Naive thymus-derived CD8-positive, alpha-beta T cell (primary cell): ENCODE data around the gene ARHGAP35. TPM values are rescaled to one million over a fixed set of nuclear protein-coding genes. Genes with fewer than 3 reads are reported as not detected.
A peak's percentile ranks its signal among the peaks of the same experiment; 100 is the strongest.
"Not testable (repeated sequence)": the region's sequence is repeated elsewhere in the genome, so short reads cannot be mapped to it uniquely, and the experiment has no call there.

ENCODE experiments used
- ATAC-seq, 2 donors: fragments of 150-1000 bp; cut with Tn5 transposase in 1 of 2; sonication (Bioruptor Pico), chemical (Tn5 transposase) in 1 of 2; 1 replicate in 1 of 2; 2 replicates in 1 of 2; pipeline ENCODE4 v1.10.0; 2021; ENCODE audit warnings: mild to moderate bottlenecking in 2 of 2, moderate library complexity in 2 of 2
- POLR2A ChIA-PET: fragments of 350-600 bp; sonication (Branson Sonifier 250); formaldehyde crosslinking; loops from one replicate; lab custom pipeline; 2021; ENCODE audit warnings: antibody characterized with exemption; lab: Charles Lee
- DNase-seq, 10 donors: peaks; one replicate each; pipeline versions ENCODE4 v3.0.0 to v3.0.0-alpha.2; 2020 to 2022
- H3K27ac Mint-ChIP-seq, 10 donors: one replicate each; pipeline ENCODE4 v1.8.0; 2020 to 2022; ENCODE audit warnings: mild to moderate bottlenecking in 10 of 10, mixed read lengths in 10 of 10, moderate library complexity in 4 of 10, inconsistent platforms in 1 of 10
- H3K27me3 Mint-ChIP-seq, 5 donors: one replicate each; pipeline ENCODE4 v1.8.0; 2021 to 2022; ENCODE audit warnings: mixed read lengths in 5 of 5
- H3K36me3 Mint-ChIP-seq, 3 donors: one replicate each; pipeline ENCODE4 v1.8.0; 2020 to 2022; ENCODE audit warnings: mixed read lengths in 3 of 3, mild to moderate bottlenecking in 2 of 3, inconsistent platforms in 1 of 3
- H3K4me1 Mint-ChIP-seq, 4 donors: one replicate each; pipeline ENCODE4 v1.8.0; 2021 to 2022; ENCODE audit warnings: mixed read lengths in 4 of 4
- H3K4me3 Mint-ChIP-seq, 10 donors: one replicate each; pipeline ENCODE4 v1.8.0; 2020 to 2022; ENCODE audit warnings: mild to moderate bottlenecking in 10 of 10, mixed read lengths in 10 of 10, moderate library complexity in 6 of 10, inconsistent platforms in 1 of 10
- H3K9me3 Mint-ChIP-seq, 9 donors: one replicate each; pipeline ENCODE4 v1.8.0; 2020 to 2022; ENCODE audit warnings: mixed read lengths in 9 of 9, mild to moderate bottlenecking in 3 of 9, inconsistent platforms in 1 of 9, moderate library complexity in 1 of 9
- polyA plus RNA-seq, 3 donors: library from polyadenylated mRNA; unstranded; fragments of 300-500 nt; fragmentation: Illumina TruSeq; gene quantifications; one replicate each; pipeline ENCODE4 v1.2.3, GENCODE V29; 2021
- total RNA-seq, 8 experiments: library from RNA in 2 of 8; stranded (reverse) in 2 of 8; gene quantifications; one replicate each; pipeline ENCODE4 v1.2.3 and lab custom pipeline; 2021 to 2026

ARHGAP35 gene
- total RNA-seq (10 to 100 TPM; 27.3 TPM), polyA plus RNA-seq (1 to 10 TPM; 2.0 to 3.3 (median 2.1) TPM), total RNA-seq (lab: John Stamatoyannopoulos, UW) (36.9 to 75.6 (median 58.7) reads per million in 6 experiments)

- peak; percentile 19 to 49 for ATAC-seq
- peak in 4 of 10 donors; percentile 8 to 84 (median 78) for DNase-seq
- Mint-ChIP-seq H3K27me3 (no peaks in the 10 kb centered on the region), H3K4me1 (peaks cover 10 to 24% (median 14%) of the 10 kb centered on the region in 4 donors), H3K36me3 (peaks cover 0 to 3% (median 0%) of the 10 kb centered on the region in 3 donors), H3K4me3 (peak within 1 kb of the TSS in 9 of 10 donors; percentile 92 to 98 (median 95)), H3K9me3 (peaks cover 0 to 1% (median 0%) of the 10 kb centered on the region in 9 donors), H3K27ac (peak within 1 kb of the TSS; percentile 23 to 99 (median 94))
- POLR2A ChIA-PET: interaction anchor here (0.6 to 1.8 kb wide), 7 partner anchors 7 to 1758 kb away, joined by 3 to 10 read pairs (median 3); partner anchors contain the start of genes AP2S1 and ZC3H4
Measured at GRCh38 chr19:46860846-46861690, at the start of gene ARHGAP35. TSS of gene ARHGAP35 (plus strand) at chr19:46860997. CDS start at chr19:46918676, 57,679 bp downstream.

GRCh38 chr19:46812977-46813838, 47.6 kb upstream of the ARHGAP35 start:
- no peak for DNase-seq
- H3K4me3 Mint-ChIP-seq: no peak overlapping the region
- peaks cover 0 to 2% (median 0%) of the 10 kb centered on the region in 4 donors for H3K4me1 Mint-ChIP-seq
- no peak for ATAC-seq
- H3K27ac Mint-ChIP-seq: peak overlapping the region in 1 of 10 donors; percentile 33
- no peaks in the 10 kb centered on the region for H3K9me3 Mint-ChIP-seq
- no peaks in the 10 kb centered on the region for H3K36me3 Mint-ChIP-seq
- POLR2A ChIA-PET: interaction anchor here (1.0 kb wide), 1 partner anchor 47 kb away, joined by 3 read pairs; no protein-coding TSS in a partner anchor
- no peaks in the 10 kb centered on the region for H3K27me3 Mint-ChIP-seq

GRCh38 chr19:46813839-46814358, 46.9 kb upstream of the ARHGAP35 start:
- Mint-ChIP-seq H3K4me3 (no peak overlapping the region), H3K4me1 (peaks cover 0 to 4% (median 0%) of the 10 kb centered on the region in 4 donors), H3K36me3 (no peaks in the 10 kb centered on the region), H3K27me3 (no peaks in the 10 kb centered on the region), H3K9me3 (no peaks in the 10 kb centered on the region), H3K27ac (peak overlapping the region in 1 of 10 donors; percentile 33)
- no peak for DNase-seq
- ATAC-seq: no peak
- POLR2A ChIA-PET: interaction anchor here (1.0 kb wide), 1 partner anchor 48 kb away, joined by 3 read pairs; no protein-coding TSS in a partner anchor

GRCh38 chr19:46815833-46816627, 44.8 kb upstream of the ARHGAP35 start:
- no peaks in the 10 kb centered on the region for H3K36me3 Mint-ChIP-seq
- H3K27me3 Mint-ChIP-seq: no peaks in the 10 kb centered on the region
- ATAC-seq (no peak), DNase-seq (peak in 1 of 10 donors; percentile 27)
- H3K4me3 Mint-ChIP-seq: no peak overlapping the region
- H3K27ac Mint-ChIP-seq: peak overlapping the region in 1 of 10 donors; percentile 33
- H3K4me1 Mint-ChIP-seq: peaks cover 9 to 24% (median 16%) of the 10 kb centered on the region in 4 donors
- no peaks in the 10 kb centered on the region for H3K9me3 Mint-ChIP-seq
- POLR2A ChIA-PET: interaction anchor here (0.7 to 0.9 kb wide), 2 partner anchors 24 to 565 kb away, joined by 3 to 5 read pairs; no protein-coding TSS in a partner anchor

GRCh38 chr19:46818812-46819211, 42.0 kb upstream of the ARHGAP35 start:
- H3K4me3 Mint-ChIP-seq: peak overlapping the region in 1 of 10 donors; percentile 14
- POLR2A ChIA-PET: no interaction called here
- DNase-seq (peak in 1 of 10 donors; percentile 14), ATAC-seq (no peak)
- no peaks in the 10 kb centered on the region for H3K9me3 Mint-ChIP-seq
- peak overlapping the region in 4 of 10 donors; percentile 44 to 96 (median 57) for H3K27ac Mint-ChIP-seq
- H3K27me3 Mint-ChIP-seq: no peaks in the 10 kb centered on the region
- no peaks in the 10 kb centered on the region for H3K36me3 Mint-ChIP-seq
- H3K4me1 Mint-ChIP-seq: peaks cover 15 to 37% (median 29%) of the 10 kb centered on the region in 4 donors

- H3K27me3 Mint-ChIP-seq: no peaks in the 10 kb centered on the region
- DNase-seq: peak; percentile 38 to 74 (median 54)
- POLR2A ChIA-PET: interaction anchor here (0.6 to 3.4 kb wide), 9 partner anchors 16 to 255 kb away, joined by 3 to 18 read pairs (median 4); partner anchors contain the start of genes AP2S1, CALM3 and SLC1A5
- no peaks in the 10 kb centered on the region for H3K9me3 Mint-ChIP-seq
- peak overlapping the region; percentile 87 to 97 (median 94) for H3K27ac Mint-ChIP-seq
- peaks cover 17 to 51% (median 30%) of the 10 kb centered on the region in 4 donors for H3K4me1 Mint-ChIP-seq
- H3K36me3 Mint-ChIP-seq: no peaks in the 10 kb centered on the region
- ATAC-seq: peak; percentile 88 to 91
- H3K4me3 Mint-ChIP-seq: peak overlapping the region; percentile 26 to 71 (median 61)
Measured at GRCh38 chr19:46821512-46822409, 39.0 kb upstream of the ARHGAP35 start.

GRCh38 chr19:46822410-46822787, 38.4 kb upstream of the ARHGAP35 start:
- POLR2A ChIA-PET: interaction anchor here (0.5 to 3.4 kb wide), 6 partner anchors 18 to 119 kb away, joined by 3 to 18 read pairs (median 4); partner anchors contain the start of genes AP2S1 and SLC1A5
- DNase-seq: peak in 1 of 10 donors; percentile 38
- ATAC-seq, H3K9me3 Mint-ChIP-seq, H3K36me3 Mint-ChIP-seq, H3K27me3 Mint-ChIP-seq: not testable (repeated sequence)
- Mint-ChIP-seq H3K27ac (peak overlapping the region; percentile 86 to 97 (median 94)), H3K4me3 (peak overlapping the region in 9 of 10 donors; percentile 14 to 71 (median 59)), H3K4me1 (peaks cover 17 to 51% (median 30%) of the 10 kb centered on the region in 4 donors)

GRCh38 chr19:46823049-46823448, 37.7 kb upstream of the ARHGAP35 start:
- POLR2A ChIA-PET: interaction anchor here (0.5 to 0.6 kb wide), 2 partner anchors 54 to 120 kb away, joined by 3 to 4 read pairs; no protein-coding TSS in a partner anchor
- H3K4me3 Mint-ChIP-seq: no peak overlapping the region
- DNase-seq: peak in 1 of 10 donors; percentile 15
- no peak for ATAC-seq
- H3K36me3 Mint-ChIP-seq: no peaks in the 10 kb centered on the region
- no peaks in the 10 kb centered on the region for H3K9me3 Mint-ChIP-seq
- peaks cover 17 to 51% (median 30%) of the 10 kb centered on the region in 4 donors for H3K4me1 Mint-ChIP-seq
- peak overlapping the region in 3 of 10 donors; percentile 75 to 81 (median 77) for H3K27ac Mint-ChIP-seq
- no peaks in the 10 kb centered on the region for H3K27me3 Mint-ChIP-seq

- peaks cover 14 to 43% (median 21%) of the 10 kb centered on the region in 4 donors for H3K4me1 Mint-ChIP-seq
- ATAC-seq (no peak), DNase-seq (peak in 1 of 10 donors; percentile 14)
- no peaks in the 10 kb centered on the region for H3K27me3 Mint-ChIP-seq
- no peaks in the 10 kb centered on the region for H3K36me3 Mint-ChIP-seq
- H3K4me3 Mint-ChIP-seq: peak overlapping the region in 2 of 10 donors; percentile 14 to 34
- peak overlapping the region in 9 of 10 donors; percentile 29 to 92 (median 78) for H3K27ac Mint-ChIP-seq
- POLR2A ChIA-PET: interaction anchor here (1.0 kb wide), 1 partner anchor 9 kb away, joined by 3 read pairs; no protein-coding TSS in a partner anchor
- no peaks in the 10 kb centered on the region for H3K9me3 Mint-ChIP-seq
Measured at GRCh38 chr19:46824890-46825730, 35.7 kb upstream of the ARHGAP35 start.
